IPS-18c (cell line): ENCODE data around the gene TNS1.
A peak's percentile ranks its signal among the peaks of the same experiment; 100 is the strongest.

Experiments
- H3K4me3 ChIP-seq: 2 replicates; pipeline ENCODE4 v1.7.0; 2013; ENCODE audit warnings: low read depth, mild to moderate bottlenecking, low read length, moderate library complexity; ENCODE audit not compliant: insufficient read depth
- H3K9me3 ChIP-seq: one replicate; pipeline ENCODE4 v1.6.1; 2013; ENCODE audit warnings: mild to moderate bottlenecking, low read length, moderate library complexity; ENCODE audit not compliant: control insufficient read depth, insufficient read depth

Gene TNS1

DNA sequence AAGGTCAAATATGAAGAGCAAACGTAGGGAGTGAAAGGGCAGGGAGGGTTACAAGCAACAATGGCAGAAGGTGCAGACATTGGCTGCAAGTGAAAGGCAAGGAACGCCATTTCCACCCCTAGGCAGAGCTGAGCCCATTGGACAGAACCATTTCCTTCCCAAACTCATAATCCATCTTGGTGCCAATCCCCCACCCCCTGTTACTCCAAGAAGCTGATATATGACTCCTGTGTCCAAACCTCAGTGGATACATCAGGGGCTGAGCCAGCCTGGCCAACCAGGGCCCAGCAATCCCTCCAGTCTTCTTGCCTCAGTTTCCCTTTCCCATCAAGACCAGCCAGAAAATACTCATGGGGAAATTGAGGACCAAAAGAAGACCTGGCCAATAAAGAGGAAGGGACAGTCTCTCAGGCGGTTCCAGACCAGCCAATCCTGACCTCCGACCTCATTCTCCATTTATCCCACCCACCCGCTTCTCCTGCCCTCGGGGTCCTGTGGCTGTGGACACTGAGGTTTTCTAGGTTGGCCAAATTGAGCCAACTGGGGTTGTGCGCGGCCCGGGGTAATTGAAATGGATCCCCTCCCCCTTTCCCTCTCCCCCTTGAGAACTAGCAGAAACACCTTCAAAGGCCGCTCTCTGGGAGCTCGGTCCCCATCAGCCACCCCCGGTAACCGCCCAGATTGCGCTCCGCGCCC, 24.8 kb downstream of the TNS1 start:
- H3K4me3 ChIP-seq, result peak overlapping the region; percentile 38

DNA sequence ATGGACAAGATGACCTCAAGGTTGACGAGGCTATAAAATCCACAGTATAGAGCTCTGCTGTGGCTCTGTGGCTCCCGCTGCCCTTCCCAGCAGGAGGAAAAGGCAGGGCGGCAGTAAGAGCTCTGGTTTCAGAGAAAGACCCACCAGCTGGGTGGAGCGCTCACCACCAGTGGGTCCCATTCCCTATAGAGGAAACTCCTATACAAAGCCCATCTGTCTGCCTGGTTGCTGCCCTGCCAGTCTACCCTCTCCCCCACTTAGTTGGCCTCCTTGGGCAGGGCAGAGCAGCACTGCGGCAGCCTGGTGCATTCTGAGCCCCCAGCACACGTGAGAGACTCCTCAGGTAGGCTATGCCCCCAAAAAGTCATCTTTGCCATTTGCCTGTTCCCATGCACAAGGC, 26.5 kb downstream of the TNS1 start:
- Histone ChIP-seq H3K9me3 (peaks cover 3% of the 10 kb centered on the region), H3K4me3 (no peak overlapping the region)

More for the DNA sequence above, 24.8 kb downstream of the TNS1 start:
- H3K9me3 ChIP-seq, result no peaks in the 10 kb centered on the region

DNA sequence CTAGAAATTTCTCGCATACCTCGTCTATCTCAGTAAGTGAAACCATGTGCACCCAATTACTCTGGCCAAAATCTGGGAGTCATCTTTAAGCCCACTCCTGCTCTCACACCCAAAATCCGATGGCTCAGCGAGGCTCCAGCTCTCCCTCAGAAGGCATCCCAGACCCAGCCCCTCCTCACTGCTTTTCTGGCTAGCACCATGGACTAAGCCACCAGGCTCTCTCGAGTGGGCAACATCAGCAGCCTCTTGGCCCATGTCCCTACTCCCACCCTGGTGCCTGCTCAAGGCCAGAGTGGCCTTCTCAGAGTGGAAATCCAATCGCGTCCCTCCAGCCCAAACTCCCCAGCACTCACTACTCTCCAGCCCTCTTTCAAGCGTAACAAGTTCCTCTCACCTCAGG, 27.2 kb downstream of the TNS1 start:
- Histone ChIP-seq H3K9me3 (peaks cover 3% of the 10 kb centered on the region), H3K4me3 (no peak overlapping the region)

DNA sequence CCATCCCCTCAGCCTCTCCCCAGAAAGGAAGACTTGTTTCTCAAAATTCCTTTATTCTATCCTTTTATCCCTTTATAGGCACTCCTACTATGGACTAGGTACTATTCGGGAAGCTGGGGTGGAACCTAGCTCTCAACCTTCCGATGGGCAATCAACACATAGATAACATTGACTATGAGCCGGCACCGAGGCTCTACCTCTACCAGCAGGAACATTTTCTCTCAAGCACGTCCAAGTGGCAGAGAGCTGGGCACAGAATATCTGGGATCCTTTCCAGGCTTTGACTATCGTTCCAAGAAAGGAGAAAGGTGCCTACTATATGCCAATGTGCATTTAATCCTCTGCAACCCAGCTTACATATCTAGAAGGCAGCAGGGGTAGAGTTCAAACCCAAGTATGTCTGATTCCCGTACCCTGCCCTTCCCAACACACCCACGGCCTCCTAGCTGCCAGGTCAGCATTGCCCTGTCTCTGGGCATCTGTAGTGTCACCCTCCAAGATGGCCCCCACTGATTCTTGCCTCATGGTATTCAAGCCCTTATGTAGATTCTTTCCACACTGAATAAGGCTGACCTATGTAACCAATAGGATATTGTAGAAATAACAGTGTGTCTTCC, 28.3 kb downstream of the TNS1 start:
- H3K9me3 ChIP-seq, result peaks cover 3% of the 10 kb centered on the region
- H3K4me3 ChIP-seq, result no peak overlapping the region

DNA sequence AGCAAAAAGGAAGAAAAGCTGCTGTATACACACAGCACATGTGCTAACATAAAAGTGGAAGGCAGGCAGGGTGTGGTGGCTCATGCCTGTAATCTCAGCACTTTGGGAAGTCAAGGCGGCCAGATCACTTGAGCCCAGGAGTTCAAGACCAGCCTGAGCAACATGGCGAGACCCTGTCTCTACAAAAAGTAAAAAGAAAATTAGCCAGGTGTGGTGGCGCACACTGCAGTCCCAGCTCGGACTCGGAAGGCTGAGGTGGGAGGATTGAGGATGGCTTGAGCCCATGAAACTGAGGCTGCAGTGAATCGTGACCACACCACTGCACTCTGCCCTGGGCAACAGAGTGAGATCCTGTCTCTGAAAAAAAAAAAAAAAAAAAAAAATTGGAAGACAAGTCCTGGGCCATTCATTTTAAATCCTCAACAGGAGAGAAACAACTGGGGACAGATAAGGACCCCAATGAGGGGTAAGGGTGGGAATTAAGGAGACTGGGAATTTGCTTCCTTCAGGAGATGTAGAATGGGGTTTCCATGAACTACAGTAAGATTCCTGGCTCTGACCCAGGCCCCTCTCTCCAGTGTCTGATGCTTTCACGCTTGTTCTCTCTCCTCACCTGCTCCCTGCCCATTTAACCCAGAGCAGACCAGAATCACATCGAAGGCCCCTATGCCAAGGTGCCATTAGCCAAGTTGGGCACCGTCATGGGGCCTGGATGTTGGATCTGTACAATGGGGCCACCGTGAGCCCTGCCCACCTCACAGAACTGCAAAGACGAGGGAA, 29.6 kb downstream of the TNS1 start:
- Histone ChIP-seq H3K9me3 (peaks cover 3% of the 10 kb centered on the region), H3K4me3 (no peak overlapping the region)

DNA sequence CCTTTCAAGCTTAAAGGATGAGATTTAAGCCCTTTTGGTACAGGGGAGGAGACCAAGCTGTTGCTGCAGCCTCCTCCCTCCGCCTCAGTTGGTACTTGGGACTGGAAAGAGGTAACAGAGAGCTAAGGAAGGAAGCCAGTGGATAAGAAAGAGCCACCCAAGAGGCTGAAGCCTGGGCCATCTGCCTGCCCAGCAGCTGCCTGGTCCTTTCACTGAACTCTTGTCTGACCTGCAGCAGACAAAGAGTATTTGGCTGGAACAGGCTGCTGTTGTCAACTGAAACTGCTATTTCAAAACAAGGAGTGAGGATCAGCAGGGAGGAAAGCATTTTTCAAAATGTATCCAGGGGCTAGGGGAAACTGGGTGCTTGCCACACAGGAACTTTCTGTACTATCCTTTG, 30.3 kb downstream of the TNS1 start:
- Histone ChIP-seq H3K9me3 (peaks cover 3% of the 10 kb centered on the region), H3K4me3 (no peak overlapping the region)

DNA sequence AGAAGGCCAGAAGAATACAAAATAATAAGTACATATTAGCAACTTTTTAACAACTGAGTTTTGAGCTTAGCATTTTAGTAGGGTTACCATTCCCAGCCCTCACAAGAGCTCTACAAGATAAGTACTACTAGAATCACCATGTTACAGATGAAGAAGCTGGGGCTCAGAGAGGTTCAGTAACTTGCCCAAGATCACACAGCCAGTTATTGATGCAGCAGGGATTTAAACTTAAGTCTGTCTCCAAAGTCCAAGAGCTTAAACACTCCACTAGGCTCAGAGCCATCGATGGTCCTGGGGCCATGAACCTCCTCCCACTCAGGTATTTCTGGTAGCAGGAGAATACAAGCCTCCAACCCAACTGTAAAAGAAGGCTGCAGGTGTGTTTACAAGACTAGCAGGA, 30.8 kb downstream of the TNS1 start:
- peaks cover 3% of the 10 kb centered on the region for H3K9me3 ChIP-seq
- H3K4me3 ChIP-seq, result no peak overlapping the region

DNA sequence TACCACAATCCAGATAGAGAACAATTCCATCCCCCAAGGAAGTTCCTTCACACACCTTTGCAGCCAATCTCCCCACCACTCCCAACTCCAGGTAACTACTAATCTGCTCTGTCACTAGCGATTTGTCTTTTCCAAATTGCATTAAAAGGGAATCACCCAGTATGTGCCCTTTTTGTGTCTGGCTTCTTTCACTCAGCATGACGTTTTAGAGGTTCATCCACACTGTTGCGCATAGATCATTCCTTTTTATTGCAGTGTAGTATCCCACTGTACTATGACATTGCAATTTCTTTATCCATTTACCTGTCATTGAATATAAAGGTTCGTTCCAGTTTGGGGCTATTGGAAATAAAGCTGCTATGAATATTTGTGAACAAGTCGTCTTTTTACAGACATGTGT, 31.6 kb downstream of the TNS1 start:
- Histone ChIP-seq H3K9me3 (peaks cover 3% of the 10 kb centered on the region), H3K4me3 (no peak overlapping the region)

DNA sequence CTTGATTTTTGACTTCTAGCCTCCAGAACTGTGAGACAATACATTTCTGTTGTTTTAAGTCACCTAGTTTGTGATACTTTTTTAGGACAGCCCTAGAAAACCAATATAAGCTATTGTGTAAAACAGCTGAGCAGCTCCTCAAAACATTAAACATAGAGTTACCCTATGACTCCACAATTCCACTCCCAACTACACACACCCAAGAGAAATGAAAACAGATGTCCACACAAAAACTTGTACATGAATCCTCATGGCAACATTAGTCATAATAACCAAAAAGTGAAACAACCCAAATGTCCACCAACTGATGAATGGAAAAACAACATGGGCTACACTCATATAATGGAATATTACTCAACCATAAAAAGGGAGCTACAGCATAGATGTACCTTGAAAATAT, 32.6 kb downstream of the TNS1 start:
- Histone ChIP-seq H3K4me3 (no peak overlapping the region), H3K9me3 (peaks cover 3% of the 10 kb centered on the region)

DNA sequence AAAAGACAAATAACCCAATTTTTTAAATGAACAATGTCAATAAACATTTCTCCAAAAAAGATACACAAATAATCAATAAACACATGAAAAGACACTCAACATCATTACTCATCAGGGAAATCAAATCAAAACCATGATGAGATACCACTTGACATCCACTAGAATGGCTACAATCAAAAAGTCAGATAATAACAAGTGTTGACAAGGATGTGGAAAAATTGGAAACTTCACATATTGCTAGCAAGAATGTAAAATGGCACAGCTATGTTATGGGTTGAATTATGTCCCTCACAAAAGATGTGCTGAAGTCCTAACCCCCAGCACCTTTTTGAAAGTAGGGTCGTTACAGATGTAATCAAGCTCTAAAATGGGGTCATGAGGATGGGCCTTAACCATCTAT, 33.2 kb downstream of the TNS1 start:
- no peak overlapping the region for H3K4me3 ChIP-seq

DNA sequence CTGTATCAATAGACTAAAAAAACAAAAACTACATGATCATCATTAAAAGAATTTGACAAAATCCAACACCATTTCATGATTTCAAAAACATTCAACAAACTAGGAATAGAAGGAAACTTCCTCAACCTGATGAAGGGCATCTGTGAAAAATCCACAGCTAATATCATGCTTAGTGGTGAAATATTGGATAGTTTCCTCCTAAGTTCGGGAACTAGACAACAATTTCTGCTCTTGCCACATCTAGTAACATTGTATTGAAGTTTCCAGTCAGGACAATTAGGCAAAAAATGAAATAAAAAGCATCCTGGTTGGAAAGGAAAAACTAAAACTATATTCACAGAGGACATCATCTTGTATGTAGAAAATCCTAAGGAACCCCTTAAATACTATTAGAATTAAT, 34.8 kb downstream of the TNS1 start:
- peaks cover 3% of the 10 kb centered on the region for H3K9me3 ChIP-seq
- H3K4me3 ChIP-seq, result no peak overlapping the region

More for the DNA sequence above, 33.2 kb downstream of the TNS1 start:
- peaks cover 3% of the 10 kb centered on the region for H3K9me3 ChIP-seq

DNA sequence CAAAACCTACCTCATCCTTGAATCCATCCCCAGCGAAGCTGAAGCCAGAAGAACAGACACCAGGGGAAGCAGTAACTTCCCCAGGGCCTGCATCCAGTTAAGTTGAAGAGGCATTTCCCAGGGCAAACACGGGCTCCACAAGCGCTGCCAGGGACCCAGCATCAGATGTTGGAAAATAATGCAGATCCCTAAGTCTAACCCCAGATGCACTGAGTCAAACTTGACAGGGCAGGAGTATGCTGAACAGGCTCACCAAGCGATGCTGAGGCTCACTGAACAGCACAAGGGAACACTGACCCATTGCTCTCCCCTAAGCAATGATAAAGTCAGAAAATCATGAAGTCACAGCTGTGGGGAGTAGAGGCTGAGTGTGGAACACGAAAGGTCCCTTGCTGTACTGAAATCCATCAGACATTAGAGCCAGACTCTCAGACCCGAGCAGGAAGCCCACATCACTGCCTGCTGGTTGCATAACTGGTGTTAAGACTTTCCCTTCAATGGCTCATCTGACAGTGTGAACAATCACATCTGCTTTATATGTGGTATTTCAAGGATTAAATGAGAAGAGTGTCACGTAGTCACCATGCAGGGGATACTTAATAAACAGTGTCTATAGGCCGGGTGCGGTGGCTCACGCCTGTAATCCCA, 36.2 kb downstream of the TNS1 start:
- H3K9me3 ChIP-seq, result peaks cover under 1% of the 10 kb centered on the region
- H3K4me3 ChIP-seq, result no peak overlapping the region

DNA sequence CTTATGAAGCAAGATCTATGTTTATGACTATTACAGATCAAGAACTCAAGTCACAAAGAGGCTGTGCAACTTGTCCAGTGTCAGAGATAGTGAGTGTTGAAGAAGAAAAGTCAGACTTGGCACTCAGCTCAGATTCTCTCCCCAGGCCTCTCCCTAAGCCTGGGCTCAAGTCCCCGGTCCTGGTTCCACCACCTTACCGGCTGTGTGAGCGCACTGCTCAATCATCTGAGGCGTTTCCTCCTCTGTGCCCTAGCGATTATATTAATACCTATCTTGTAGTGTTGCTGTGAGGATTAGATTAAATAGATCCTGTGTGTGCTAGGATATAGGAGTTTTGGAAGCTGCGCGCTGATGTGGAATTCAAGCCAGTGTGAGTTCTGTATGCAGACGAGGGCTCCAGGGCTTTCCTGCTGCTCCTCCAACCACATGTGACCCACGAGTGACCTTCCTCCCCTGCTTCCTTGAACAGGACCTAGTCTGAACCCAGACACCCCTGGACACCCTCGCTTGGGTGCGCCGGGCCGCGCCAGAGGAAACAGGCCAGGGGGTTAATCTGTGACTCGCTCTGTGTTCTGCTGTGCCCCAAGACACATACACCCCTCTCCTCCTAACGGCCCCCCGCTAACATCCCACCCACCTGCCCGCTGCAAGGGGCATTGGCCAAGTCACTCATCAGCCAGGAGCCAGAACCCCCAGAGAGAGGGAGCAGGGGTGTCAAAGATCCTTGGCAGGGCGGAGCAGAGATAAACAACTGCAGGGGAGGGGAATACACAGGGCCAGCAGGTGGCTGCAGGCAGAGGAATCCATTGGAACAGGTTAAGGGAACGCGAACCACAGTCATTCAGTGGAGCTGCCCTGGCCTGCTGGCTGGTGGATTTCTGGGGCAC, 38.3 kb downstream of the TNS1 start:
- Histone ChIP-seq H3K4me3 (no peak overlapping the region), H3K9me3 (no peaks in the 10 kb centered on the region)

DNA sequence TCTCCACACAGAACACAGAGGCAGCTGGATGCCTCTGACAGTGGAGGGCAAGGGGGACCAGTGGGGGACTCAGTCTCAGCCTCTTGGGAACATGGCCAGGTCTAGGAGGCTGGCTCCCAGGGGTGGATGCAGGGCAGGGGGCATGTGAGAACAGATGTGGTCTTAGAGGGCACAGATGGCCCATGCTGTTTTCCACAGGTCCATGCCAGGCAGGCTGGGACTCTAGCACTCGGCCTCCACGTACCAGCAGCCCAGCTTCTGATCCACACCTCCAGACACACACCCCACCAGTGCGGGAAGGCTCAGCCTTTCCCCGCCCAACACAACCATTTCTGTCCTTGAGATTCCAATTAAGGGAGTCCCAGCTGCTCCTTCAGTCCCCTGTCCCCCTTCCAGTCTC, 42.4 kb downstream of the TNS1 start:
- H3K9me3 ChIP-seq, result no peaks in the 10 kb centered on the region
- no peak overlapping the region for H3K4me3 ChIP-seq

DNA sequence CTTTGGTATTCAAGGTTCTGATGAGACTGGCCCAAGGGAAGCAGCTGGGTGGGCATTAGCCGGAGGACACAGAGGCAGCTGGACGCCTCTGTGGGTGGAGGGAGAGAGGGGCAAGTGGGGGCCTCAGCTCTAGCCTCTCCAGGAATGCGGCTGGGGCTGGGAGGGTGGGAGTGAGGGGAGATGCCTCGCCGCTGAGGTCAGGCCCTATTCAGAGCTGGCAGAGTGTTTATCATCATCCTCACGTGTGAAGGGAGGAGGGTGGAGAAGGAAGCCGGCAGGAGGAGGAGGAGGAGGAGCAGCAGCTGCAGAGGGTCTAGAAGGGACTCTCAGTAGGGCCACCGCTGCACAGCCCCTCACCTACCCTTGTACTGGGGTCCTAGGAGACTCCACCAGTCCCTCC, 43.1 kb downstream of the TNS1 start:
- H3K4me3 ChIP-seq, result no peak overlapping the region
- no peaks in the 10 kb centered on the region for H3K9me3 ChIP-seq

DNA sequence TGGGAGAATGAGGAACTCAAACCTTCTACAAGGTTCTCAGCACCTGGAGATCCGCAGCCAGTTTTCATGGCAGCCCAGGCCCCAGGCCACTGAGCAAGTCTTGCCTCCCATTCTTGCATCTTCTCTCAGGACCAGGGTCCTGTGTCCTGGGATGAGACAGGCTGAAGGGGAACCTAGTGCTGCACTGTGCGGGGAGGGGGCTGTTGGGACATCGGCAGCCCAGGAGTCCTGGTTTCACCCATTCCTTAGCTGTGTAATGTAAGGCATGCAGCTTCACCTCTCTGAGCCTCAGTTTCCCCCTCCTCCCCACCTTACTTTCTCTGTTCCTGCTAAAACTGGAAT, 43.9 kb downstream of the TNS1 start:
- H3K9me3 ChIP-seq, result no peaks in the 10 kb centered on the region

More for the DNA sequence above, 43.9 kb downstream of the TNS1 start:
- H3K4me3 ChIP-seq, result no peak overlapping the region
